PC-9 (cell line): ENCODE results near the gene COL11A2. TPM values are rescaled to one million over a fixed set of nuclear protein-coding genes. Genes with fewer than 3 reads are reported as not detected.

Experiments
- BruUV-seq: library from RNA; stranded (reverse); fragments of 400-500 nt; replicated peaks from 2 replicates; lab custom pipeline; 2021; lab: Mats Ljungman, UMichigan
- CTCF ChIA-PET: fragments of 300-600 bp; sonication (Branson Sonifier 250); formaldehyde crosslinking; loops from one replicate; lab custom pipeline; 2022; ENCODE audit warnings: antibody characterized with exemption; lab: Charles Lee
- POLR2A ChIA-PET: fragments of 300-600 bp; sonication (Branson Sonifier 250); formaldehyde crosslinking; loops from one replicate; lab custom pipeline; 2022; ENCODE audit warnings: antibody characterized with exemption; ENCODE audit not compliant: unreplicated experiment; lab: Charles Lee
- DNase-seq, 2 experiments: peaks; one replicate each; pipeline versions ENCODE4 v3.0.0 to v3.0.0-alpha.2; 2015 to 2022; ENCODE audit warnings: mixed read lengths in 1 of 2
- H2AFZ ChIP-seq: fragments of 200-600 bp; sonication (generic); 2 replicates; pipeline ENCODE4 v1.8.1; 2017; ENCODE audit warnings: antibody characterized with exemption
- H3F3A ChIP-seq: fragments of 200-600 bp; sonication (generic); 2 replicates; pipeline ENCODE4 v1.8.1; 2017; ENCODE audit warnings: antibody characterized with exemption, mild to moderate bottlenecking, low read depth; ENCODE audit not compliant: insufficient read depth
- H3K27ac ChIP-seq: fragments of 200-600 bp; sonication (generic); 2 replicates; pipeline ENCODE4 v1.6.1; 2016; ENCODE audit warnings: mixed run types
- H3K27me3 ChIP-seq: fragments of 200-600 bp; sonication (generic); 2 replicates; pipeline ENCODE4 v1.6.1; 2016; ENCODE audit warnings: low read depth, mixed run types; ENCODE audit not compliant: insufficient read depth
- H3K36me3 ChIP-seq: fragments of 200-600 bp; sonication (generic); 2 replicates; pipeline ENCODE4 v1.6.1; 2016; ENCODE audit warnings: low read depth, mixed run types
- H3K4me1 ChIP-seq: fragments of 200-600 bp; sonication (generic); replicated peaks from 2 replicates; pipeline ENCODE4 v1.6.1; 2016; ENCODE audit warnings: mixed run types; ENCODE audit not compliant: insufficient read depth
- H3K4me2 ChIP-seq: fragments of 200-600 bp; sonication (generic); 2 replicates; pipeline ENCODE4 v1.6.1; 2017; ENCODE audit warnings: mixed run types
- H3K4me3 ChIP-seq: fragments of 200-600 bp; sonication (generic); 2 replicates; pipeline ENCODE4 v1.6.1; 2016; ENCODE audit warnings: mixed run types
- H3K79me2 ChIP-seq: fragments of 200-600 bp; sonication (generic); 2 replicates; pipeline ENCODE4 v1.6.1; 2017; ENCODE audit warnings: low read depth, mixed run types
- H3K9me2 ChIP-seq: fragments of 200-600 bp; sonication (generic); 2 replicates; pipeline ENCODE4 v1.8.1; 2017; ENCODE audit warnings: mild to moderate bottlenecking; ENCODE audit not compliant: insufficient read depth
- H3K9me3 ChIP-seq: fragments of 200-600 bp; sonication (generic); 2 replicates; pipeline ENCODE4 v1.8.1; 2016; ENCODE audit warnings: low read depth; ENCODE audit not compliant: insufficient read depth
- H4K20me1 ChIP-seq: fragments of 200-600 bp; sonication (generic); 2 replicates; pipeline ENCODE4 v1.8.1; 2017; ENCODE audit not compliant: insufficient read depth
- CTCF ChIP-seq: fragments of 200-600 bp; sonication (generic); conservative IDR thresholded peaks from 2 replicates; pipeline ENCODE4 v1.6.1; 2017; ENCODE audit warnings: mixed run types, antibody characterized with exemption, mild to moderate bottlenecking, moderate library complexity
- EZH2 ChIP-seq: fragments of 200-600 bp; sonication (generic); IDR thresholded peaks from 2 replicates; pipeline ENCODE4 v1.8.0; 2017; ENCODE audit warnings: antibody characterized with exemption, low read depth
- intact Hi-C: fragments of 100-400 bp; cut with micrococcal nuclease; formaldehyde crosslinking; loops from one replicate; pipeline ENCODE4 v1.10.0; 2022; ENCODE audit not compliant: unreplicated experiment
- total RNA-seq: library from RNA; stranded (reverse); gene quantifications from 2 replicates; pipeline ENCODE4 v1.2.3, GENCODE V29; 2021

COL11A2 gene
- total RNA-seq, 1 experiment from 2014 or later, result 2.2 TPM

DNA sequence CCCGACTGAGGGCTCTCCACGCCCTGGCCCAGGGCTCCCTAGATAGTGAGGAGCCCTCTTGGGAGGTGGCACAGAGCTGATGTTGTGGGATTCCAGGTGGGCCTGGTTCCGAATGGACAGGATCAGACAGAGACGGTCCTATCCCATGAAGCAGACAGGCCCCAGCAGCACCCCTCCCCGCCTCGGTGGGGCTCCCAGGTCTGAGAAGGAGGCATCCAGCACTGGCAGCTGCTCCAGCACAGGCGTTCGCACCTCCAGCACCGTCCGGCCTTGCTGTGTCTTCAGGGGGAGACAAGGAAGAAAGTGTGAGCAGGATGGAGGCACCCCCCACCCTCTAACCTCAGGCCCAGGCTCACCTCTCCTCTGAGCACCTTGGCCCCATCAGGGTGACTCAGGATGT lies 28.7 kb downstream of the COL11A2 start:
- no TSS peak for BruUV-seq
- CTCF ChIA-PET, result no interaction called here

DNA sequence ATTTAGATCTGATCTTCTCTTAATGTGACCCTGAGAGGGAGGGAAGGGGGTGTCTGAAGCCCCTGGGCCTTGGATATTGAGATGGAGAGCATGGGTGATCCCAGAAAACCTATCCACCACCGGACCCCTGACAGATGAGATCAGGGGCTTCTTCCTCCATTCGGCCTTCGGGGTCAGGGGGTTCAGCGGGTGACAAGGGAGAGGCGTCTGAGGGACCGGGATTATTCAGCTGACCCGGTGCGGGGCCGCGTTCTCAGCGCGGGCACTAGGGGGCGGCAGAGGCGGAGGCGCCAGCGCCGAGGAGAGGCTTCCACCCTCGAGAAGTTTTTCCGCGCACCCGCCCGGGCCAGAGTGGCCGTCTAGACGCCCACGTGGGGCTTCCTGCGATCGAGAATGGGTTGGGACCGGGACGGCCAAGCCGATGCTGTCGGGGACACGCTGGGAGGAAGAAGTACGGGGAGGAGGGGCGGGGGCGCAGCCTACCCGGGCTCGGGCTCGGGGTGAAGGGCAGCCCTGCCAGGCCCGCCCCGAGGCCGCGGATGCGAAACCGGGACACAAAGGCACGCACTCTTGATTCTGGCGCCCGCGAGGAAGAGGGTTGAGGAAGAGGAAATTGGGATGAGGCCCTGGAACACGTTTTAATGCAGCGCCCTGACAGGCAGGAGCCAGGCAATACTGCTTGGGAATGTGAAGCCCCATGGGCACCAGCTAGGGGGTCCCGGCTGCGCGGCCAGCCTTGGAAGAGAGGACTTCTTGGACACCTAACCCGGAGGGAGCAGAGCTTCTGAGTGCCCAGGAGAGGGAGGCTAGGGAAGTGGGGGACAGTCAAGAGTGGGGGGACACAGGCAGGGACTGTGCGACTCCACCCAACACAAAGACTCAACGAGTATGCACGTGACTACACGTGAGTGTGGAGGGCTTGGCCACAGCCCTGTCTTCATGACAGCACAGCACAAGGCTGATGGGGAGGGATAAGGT lies 30.6 kb downstream of the COL11A2 start:
- H3K79me2 ChIP-seq, result no peaks in the 10 kb centered on the region
- intact Hi-C loops, result loop anchor here (5.0 kb wide), 1 partner anchor 86 kb away; no protein-coding TSS in a partner anchor
- no TSS peak for BruUV-seq
- H4K20me1 ChIP-seq, result no peaks in the 10 kb centered on the region
- H2AFZ ChIP-seq, result peak overlapping the region; percentile 89
- TF ChIP-seq EZH2, result no peak
- TF ChIP-seq CTCF, result peak; percentile 90
- peak in 1 of 2 experiments; percentile 74 for DNase-seq
- H3F3A ChIP-seq, result no peaks in the 10 kb centered on the region
- POLR2A ChIA-PET, result no interaction called here
- H3K4me2 ChIP-seq, result peak overlapping the region; percentile 93
- no peaks in the 10 kb centered on the region for H3K9me2 ChIP-seq
- no peak overlapping the region for H3K27ac ChIP-seq
- H3K9me3 ChIP-seq, result no peaks in the 10 kb centered on the region
- H3K36me3 ChIP-seq, result no peaks in the 10 kb centered on the region
- H3K27me3 ChIP-seq, result peaks cover 40% of the 10 kb centered on the region
- H3K4me3 ChIP-seq, result peak overlapping the region; percentile 60; the same call in 1 of the 2 replicates
- peaks cover 4% of the 10 kb centered on the region for H3K4me1 ChIP-seq
- CTCF ChIA-PET, result interaction anchor here (0.6 kb wide), 2 partner anchors 229 to 296 kb away, joined by 3 to 5 read pairs; no protein-coding TSS in a partner anchor

More for the DNA sequence above, 28.7 kb downstream of the COL11A2 start:
- Histone ChIP-seq H3K79me2 (no peaks in the 10 kb centered on the region), H3K36me3 (no peaks in the 10 kb centered on the region), H3K4me2 (no peak overlapping the region), H3K9me3 (no peaks in the 10 kb centered on the region), H3K9me2 (no peaks in the 10 kb centered on the region), H4K20me1 (no peaks in the 10 kb centered on the region), H3K4me1 (peaks cover 4% of the 10 kb centered on the region), H3K27me3 (peaks cover 44% of the 10 kb centered on the region), H3K27ac (no peak overlapping the region), H3F3A (no peaks in the 10 kb centered on the region), H2AFZ (no peak overlapping the region), H3K4me3 (no peak overlapping the region)
- POLR2A ChIA-PET, result no interaction called here
- no peak for DNase-seq
- intact Hi-C loops, result loop anchor here (5.0 kb wide), 1 partner anchor 84 kb away; no protein-coding TSS in a partner anchor
- TF ChIP-seq EZH2 (no peak), CTCF (no peak)

DNA sequence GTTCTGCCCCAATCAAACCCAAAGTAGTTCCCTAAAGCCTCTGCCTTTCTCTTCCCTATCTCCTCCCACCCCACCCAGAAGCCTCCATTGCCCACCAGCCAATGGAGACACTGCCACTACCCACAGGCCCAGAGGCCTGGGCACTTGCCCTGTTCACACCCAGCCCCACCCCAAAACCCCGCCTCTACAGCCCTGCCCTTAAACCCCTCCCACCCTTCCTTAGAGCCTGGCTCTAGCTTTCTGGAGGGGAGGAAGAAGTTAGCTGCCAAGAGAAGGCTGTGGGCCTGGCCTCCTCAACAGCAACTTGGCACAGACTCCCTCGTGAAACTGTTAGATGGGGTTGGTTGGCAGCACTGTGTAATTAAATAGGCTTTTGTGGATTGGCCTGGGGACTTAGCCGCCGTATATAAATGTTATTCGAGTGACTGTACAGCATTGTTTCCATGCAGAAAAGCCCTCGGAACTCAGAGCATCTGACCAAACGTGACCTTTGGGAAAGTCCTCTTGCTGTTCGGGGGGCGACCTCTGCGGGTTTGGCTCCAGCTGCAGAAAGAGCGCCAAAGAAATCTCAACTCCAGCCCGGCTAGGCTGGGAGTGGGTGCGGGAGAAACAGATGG lies 31.4 kb downstream of the COL11A2 start:
- CTCF ChIA-PET, result interaction anchor here (0.6 kb wide), 2 partner anchors 230 to 295 kb away, joined by 3 to 5 read pairs; no protein-coding TSS in a partner anchor

More for the DNA sequence above, 31.4 kb downstream of the COL11A2 start:
- Histone ChIP-seq H3K27ac (no peak overlapping the region), H3K4me1 (peaks cover 4% of the 10 kb centered on the region), H2AFZ (no peak overlapping the region), H3K79me2 (no peaks in the 10 kb centered on the region), H3K4me2 (peak overlapping the region; percentile 93), H3F3A (no peaks in the 10 kb centered on the region), H3K9me2 (no peaks in the 10 kb centered on the region), H3K9me3 (no peaks in the 10 kb centered on the region), H4K20me1 (no peaks in the 10 kb centered on the region), H3K36me3 (no peaks in the 10 kb centered on the region), H3K27me3 (peaks cover 38% of the 10 kb centered on the region), H3K4me3 (no peak overlapping the region)
- no TSS peak for BruUV-seq
- intact Hi-C loops, result loop anchor here (5.0 kb wide), 1 partner anchor 86 kb away; no protein-coding TSS in a partner anchor
- POLR2A ChIA-PET, result no interaction called here
- peak in 1 of 2 experiments; percentile 39 for DNase-seq
- TF ChIP-seq CTCF (no peak), EZH2 (no peak)
